ENCODE data around the gene ALDH1L1.

Gene ALDH1L1

GRCh38 chr3:126116526-126116925 lies 63.9 kb downstream of the ALDH1L1 start:
- no peak for DNase-seq

DNA sequence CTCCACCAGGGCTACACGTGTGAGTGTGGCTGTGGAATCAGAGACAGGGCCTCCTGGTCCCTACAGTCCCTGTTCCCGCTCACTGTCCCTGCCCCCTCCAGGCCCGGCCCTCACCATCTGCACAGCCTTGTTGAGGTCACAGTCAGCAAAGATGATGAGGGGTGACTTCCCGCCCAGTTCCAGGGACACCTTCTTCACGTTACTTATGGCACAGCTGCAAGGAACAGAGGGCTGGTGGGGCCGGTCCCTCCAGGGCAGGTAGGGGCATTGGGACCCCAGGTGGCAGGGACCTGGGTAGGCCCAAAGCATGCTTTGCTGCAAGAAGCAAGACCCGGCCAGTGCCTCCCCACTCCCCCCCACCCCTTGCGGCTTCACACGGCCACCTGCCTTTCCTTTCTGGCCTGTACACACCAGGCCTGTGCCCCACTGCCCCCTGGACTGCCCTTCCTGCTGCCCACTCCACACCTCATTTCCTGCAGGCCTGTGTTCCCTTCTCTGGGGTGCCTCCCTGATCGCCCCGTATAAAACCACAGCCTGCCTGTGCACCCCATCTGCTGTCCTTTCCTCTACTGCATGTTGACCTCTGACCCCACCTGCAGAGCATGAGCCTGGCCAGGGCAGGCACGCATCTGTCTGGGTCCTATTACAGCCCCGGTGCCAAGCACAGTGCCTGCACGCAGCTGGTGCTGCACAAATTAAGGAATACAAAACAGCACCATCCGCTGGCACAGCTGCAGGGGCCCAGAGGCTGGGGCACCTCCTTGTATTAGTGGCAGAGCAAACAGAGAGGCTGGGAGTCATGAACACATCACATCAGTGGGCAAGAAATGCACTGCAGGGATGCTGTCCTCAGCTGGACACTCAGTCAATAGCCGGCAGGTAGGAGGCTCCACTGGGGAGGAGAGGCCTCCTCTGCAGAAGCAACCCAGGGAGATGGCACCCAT lies 65.7 kb downstream of the ALDH1L1 start:
- no peak for DNase-seq

GRCh38 chr3:126113733-126114442 lies 66.5 kb downstream of the ALDH1L1 start:
- no peak for DNase-seq

DNA sequence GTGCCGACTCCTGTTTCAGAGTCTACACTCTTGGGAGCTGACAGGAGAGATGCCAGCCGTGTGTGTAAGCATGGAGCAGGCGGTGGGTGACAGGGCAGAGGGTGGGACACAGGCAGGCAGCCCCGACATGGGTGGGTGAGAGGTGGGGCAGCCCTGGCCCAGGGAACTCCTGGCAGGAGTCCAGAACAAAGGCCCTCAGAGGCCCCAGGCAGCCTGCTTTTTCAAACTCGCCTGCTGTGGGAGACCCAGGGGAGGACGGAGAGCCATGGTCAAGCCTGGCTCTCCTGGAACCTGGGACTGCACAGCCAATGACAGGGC lies 67.2 kb downstream of the ALDH1L1 start:
- DNase-seq = no peak

DNA sequence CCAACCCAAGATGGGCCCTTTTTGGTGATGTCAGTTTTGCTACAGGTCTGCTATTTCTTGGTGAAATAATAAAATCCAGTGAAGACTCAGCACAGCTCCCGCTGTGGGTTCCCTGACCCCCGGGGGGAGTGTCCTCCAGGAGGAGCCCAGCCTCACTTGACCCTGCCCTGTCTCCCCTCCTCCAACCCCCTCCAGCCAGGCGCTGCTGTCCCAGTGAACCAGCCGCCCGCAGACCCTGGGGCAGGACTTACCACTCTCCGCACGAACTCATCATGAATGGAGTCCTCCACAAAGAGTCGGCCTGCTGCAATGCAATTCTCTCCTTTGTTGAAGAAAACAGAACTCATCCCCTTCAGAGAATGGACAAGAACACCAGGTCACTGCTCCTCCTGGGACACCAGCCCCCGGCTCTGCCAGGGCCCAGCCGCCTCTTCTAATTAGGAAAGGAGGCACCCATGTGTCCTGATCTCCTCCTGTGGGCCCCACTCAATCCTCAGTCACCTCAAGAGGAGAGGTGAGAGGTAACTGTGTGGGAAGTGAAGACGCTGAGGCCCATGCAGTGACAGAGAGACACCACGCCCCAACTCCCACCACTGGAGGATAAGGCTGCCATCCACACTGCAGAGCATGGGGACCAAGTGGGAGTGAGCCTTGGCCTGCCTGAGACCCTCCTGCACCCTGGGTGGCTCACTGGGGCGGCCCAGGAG lies 67.7 kb downstream of the ALDH1L1 start:
- no peak for DNase-seq

- no peak for DNase-seq
Measured at GRCh38 chr3:126111566-126112475, 68.6 kb downstream of the ALDH1L1 start.

GRCh38 chr3:126111126-126111551 lies 69.2 kb downstream of the ALDH1L1 start:
- no peak for DNase-seq

GRCh38 chr3:126110431-126111125 lies 69.8 kb downstream of the ALDH1L1 start:
- DNase-seq = no peak

DNA sequence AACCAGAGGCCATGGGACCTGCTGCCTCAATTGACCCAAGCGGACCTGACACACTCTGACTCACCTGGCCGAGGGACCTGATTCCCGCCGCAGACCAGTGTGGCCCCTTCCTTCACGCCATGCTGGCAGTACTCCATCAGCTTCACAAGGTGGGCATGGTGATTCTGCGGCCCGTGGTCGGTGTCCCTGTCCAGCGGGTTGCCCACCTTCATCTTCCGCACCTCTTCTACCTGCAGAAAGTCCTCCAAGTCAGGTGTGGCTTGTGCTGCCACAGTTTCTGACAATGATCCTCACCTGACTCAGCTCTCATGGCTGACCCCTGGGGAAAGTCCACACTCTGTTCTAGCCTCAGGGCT lies 70.5 kb downstream of the ALDH1L1 start:
- no peak for DNase-seq

DNA sequence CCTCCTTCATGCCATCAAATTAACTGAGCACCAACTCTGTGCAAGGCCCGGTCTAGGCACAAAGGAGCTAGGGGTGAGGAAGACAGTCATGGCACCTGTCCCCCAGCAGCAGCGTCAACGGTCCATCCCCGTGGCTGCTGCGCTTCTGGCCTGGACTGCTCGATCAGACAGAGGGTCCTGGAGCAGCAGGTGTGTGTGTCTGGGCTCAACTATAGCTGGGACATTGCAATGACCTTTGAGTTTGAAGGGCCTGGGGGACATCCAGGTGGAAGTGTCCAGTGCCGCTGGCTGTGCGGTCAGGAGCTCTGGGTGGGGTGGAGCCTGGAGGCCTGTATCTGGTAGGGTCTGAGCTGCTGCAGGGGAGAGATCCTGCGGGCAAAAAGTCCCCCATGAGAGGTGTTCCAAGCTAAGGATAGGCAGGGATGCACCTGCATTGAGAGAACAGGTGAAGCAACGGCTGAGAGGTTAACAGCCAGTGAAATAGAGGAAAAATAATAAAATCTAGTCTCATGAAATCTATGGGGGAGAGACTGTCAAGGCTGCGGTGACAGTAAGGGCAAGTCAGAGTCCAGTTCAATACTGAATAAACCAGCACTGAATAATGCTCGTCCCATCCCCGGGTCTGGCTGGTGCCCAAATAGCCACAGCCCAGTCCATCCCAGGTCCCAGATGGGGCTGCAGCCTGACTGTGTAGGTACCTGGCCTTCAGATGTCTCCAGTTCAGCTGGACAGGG lies 71.1 kb downstream of the ALDH1L1 start:
- DNase-seq = no peak

GRCh38 chr3:126108676-126109050 lies 71.7 kb downstream of the ALDH1L1 start:
- no peak for DNase-seq

GRCh38 chr3:126107957-126108675 lies 72.3 kb downstream of the ALDH1L1 start:
- no peak for DNase-seq

DNA sequence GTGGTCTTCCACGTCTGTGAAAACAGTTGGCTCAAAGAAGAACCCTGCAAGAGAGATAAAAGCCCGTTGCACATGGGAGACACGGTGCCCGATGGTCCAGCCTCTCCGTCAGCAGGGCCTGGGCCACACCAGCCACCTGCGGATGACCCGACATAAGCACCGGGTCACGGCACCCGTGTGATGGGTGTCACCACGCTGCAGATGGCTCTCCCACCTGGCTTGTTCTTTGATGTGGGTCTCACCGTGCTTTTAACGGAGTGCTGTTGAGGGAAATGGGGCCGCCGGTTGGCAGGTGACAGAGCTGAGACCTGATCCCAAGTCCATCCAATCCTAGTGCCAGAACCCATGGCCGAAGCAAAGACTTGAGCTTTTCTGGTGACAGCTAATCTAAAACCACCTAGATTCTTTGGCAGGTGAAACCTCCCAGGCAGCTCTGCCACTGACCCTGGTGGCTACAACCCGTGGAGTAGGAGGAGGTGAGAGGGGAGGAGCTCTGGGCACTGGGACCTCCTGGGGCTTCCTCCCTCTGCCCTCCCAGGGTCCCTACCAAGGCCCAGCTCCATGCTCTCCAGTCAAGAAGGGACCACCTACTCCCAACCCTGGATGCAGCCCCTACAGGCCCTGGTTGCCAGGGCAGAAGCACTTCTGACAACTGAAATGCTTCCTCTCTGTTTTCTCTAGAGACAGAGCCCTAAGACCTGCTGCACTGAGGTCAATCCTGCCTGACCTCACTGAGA lies 73.0 kb downstream of the ALDH1L1 start:
- DNase-seq = no peak

GRCh38 chr3:126106336-126107202 lies 73.8 kb downstream of the ALDH1L1 start:
- DNase-seq = no peak

DNA sequence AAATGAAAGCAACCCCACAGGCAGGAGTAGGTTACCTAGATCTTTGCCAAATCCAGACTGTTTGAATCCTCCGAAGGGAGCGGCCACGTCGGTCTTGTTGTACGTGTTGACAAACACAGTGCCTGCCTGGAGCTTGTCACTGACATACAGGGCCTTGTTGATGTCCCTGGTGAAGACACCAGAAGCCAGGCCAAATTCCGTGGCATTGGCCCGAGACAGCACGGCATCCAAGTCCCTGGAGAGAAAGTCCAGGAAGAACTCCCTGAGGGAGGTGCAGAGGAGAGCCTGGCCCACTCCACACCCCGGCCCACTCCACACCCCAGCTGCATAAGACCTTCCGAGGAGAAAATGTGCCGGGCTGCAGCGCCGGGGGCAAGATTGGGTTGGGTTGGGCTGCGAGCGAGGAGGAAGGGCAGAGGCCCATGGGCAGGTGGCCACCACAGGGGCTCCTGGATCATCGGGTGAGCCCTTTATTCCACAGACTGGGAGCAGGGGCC lies 74.6 kb downstream of the ALDH1L1 start:
- DNase-seq = no peak

GRCh38 chr3:126104742-126105605 lies 75.4 kb downstream of the ALDH1L1 start:
- no peak for DNase-seq

- no peak for DNase-seq
Measured at GRCh38 chr3:126104028-126104635, 76.3 kb downstream of the ALDH1L1 start.

Measured in activated gamma-delta T cell (primary cell).